Measurements from ENCODE around the gene RRP12.
"Not testable (repeated sequence)": the region's sequence is repeated elsewhere in the genome, so short reads cannot be mapped to it uniquely, and the experiment has no call there.

RRP12 gene

DNA sequence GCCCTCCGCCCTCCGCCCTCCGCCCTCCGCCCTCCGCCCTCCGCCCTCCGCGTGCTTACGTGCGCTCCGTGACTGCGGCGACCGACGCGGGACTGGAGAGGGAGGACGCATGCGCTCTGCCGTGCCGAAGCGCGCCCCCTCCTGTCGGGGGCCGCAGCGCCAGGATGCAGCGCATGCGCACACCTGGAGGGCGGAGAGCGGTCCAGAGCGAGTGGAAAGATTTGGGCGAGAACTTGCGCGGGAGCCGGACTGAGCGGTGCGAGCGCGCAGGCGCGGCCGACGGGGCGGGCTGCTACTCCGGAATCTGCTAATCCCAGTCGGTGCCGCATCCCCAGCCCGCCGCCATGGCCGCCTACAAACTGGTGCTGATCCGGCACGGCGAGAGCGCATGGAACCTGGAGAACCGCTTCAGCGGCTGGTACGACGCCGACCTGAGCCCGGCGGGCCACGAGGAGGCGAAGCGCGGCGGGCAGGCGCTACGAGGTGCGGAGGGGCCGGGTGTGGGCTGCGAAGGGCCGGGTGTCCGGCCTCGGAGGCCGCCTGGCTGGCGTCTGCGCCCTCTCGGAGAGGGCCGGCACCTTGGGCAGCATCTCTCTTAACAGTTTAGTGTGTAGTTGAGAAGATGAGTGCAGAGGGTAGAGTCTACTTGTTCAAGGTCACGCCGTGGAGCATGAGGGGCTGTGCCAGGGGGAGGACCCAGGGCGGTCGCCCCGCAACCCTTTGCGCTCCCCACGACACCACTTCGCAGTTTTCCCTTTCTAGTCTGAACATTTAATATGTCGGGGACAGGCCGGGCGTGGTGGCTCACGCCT lies 25.0 kb upstream of the RRP12 start, which contains the start of gene PGAM1:
TSS of gene PGAM1 (plus strand) at position 228 of the 812 bp plus-strand sequence. CDS start at position 345, 117 bp downstream.
- Histone ChIP-seq H3K4me1 (ENCODE audit: insufficient read depth, low read length, severe bottlenecking) (peaks cover 24% of the 10 kb centered on the region), H3K9me3 (ENCODE audit: low read length) (no peaks in the 10 kb centered on the region), H3F3A (ENCODE audit: insufficient read depth, low read length) (no peaks in the 10 kb centered on the region), H3K79me2 (ENCODE audit: insufficient read depth, low read length) (peaks cover 30% of the 10 kb centered on the region), H4K20me1 (ENCODE audit: insufficient read depth, low read length) (no peaks in the 10 kb centered on the region), H2AFZ (ENCODE audit: low read length) (no peak within 1 kb of the TSS), H3K4me3 (ENCODE audit: low read depth, low read length, poor library complexity, severe bottlenecking) (peak within 1 kb of the TSS; percentile 100), H3K36me3 (ENCODE audit: insufficient read depth, low read length) (peaks cover 37% of the 10 kb centered on the region), H3K9ac (ENCODE audit: low read length) (peak within 1 kb of the TSS; percentile 99), H3K27me3 (ENCODE audit: insufficient read depth, low read length) (no peaks in the 10 kb centered on the region), H3K4me2 (ENCODE audit: low read length) (peak within 1 kb of the TSS; percentile 99), H3K9me2 (ENCODE audit: low read depth, low read length) (no peaks in the 10 kb centered on the region), H3K27ac (ENCODE audit: low read depth, low read length, poor library complexity, severe bottlenecking) (peak within 1 kb of the TSS; percentile 80)
- TF ChIP-seq EZH2 (IDR thresholded peaks at IDR 0.05; ENCODE audit: borderline replicate concordance, low read length) (no peak), CTCF (IDR thresholded peaks at IDR 0.05; ENCODE audit: low read length) (peak; percentile 32; the same call in 1 of the 2 replicates)

DNA sequence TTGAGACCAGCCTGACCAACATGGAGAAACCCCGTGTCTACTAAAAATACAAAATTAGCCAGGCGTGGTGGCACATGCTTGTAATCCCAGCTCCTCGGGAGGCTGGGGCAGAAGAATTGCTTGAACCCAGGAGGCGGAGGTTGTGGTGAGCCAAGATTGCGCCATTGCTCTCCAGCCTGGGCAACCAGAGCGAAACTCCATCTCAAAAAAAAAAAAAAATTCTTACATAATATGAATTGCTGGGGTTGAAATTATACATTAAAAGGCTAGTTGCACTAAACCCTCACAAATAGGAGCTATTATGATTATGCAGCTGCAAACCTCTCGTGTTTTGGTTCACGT lies 22.6 kb upstream of the RRP12 start:
- not testable (repeated sequence) for H3F3A ChIP-seq (ENCODE audit: insufficient read depth, low read length); H3K9ac ChIP-seq (ENCODE audit: low read length); H4K20me1 ChIP-seq (ENCODE audit: insufficient read depth, low read length); H3K9me2 ChIP-seq (ENCODE audit: low read depth, low read length); H3K9me3 ChIP-seq (ENCODE audit: low read length); H2AFZ ChIP-seq (ENCODE audit: low read length); H3K27me3 ChIP-seq (ENCODE audit: insufficient read depth, low read length); H3K4me3 ChIP-seq (ENCODE audit: low read depth, low read length, poor library complexity, severe bottlenecking); H3K4me2 ChIP-seq (ENCODE audit: low read length)
- Histone ChIP-seq H3K4me1 (ENCODE audit: insufficient read depth, low read length, severe bottlenecking) (peaks cover 29% of the 10 kb centered on the region), H3K36me3 (ENCODE audit: insufficient read depth, low read length) (peaks cover 15% of the 10 kb centered on the region; the same call in 1 of the 2 replicates), H3K79me2 (ENCODE audit: insufficient read depth, low read length) (peaks cover 25% of the 10 kb centered on the region), H3K27ac (ENCODE audit: low read depth, low read length, poor library complexity, severe bottlenecking) (peak overlapping the region; percentile 80)

- Histone ChIP-seq H3K4me2 (ENCODE audit: low read length) (no peak overlapping the region), H3K4me1 (ENCODE audit: insufficient read depth, low read length, severe bottlenecking) (peaks cover 20% of the 10 kb centered on the region), H3K4me3 (ENCODE audit: low read depth, low read length, poor library complexity, severe bottlenecking) (no peak overlapping the region), H3K27me3 (ENCODE audit: insufficient read depth, low read length) (no peaks in the 10 kb centered on the region), H3K27ac (ENCODE audit: low read depth, low read length, poor library complexity, severe bottlenecking) (no peak overlapping the region), H2AFZ (ENCODE audit: low read length) (no peak overlapping the region), H3F3A (ENCODE audit: insufficient read depth, low read length) (no peaks in the 10 kb centered on the region), H3K36me3 (ENCODE audit: insufficient read depth, low read length) (no peaks in the 10 kb centered on the region), H3K9me2 (ENCODE audit: low read depth, low read length) (no peaks in the 10 kb centered on the region), H4K20me1 (ENCODE audit: insufficient read depth, low read length) (no peaks in the 10 kb centered on the region), H3K9me3 (ENCODE audit: low read length) (no peaks in the 10 kb centered on the region), H3K9ac (ENCODE audit: low read length) (no peak overlapping the region), H3K79me2 (ENCODE audit: insufficient read depth, low read length) (no peaks in the 10 kb centered on the region)
- no peak for TF ChIP-seq CTCF (IDR thresholded peaks at IDR 0.05; ENCODE audit: low read length)
- TF ChIP-seq EZH2 (IDR thresholded peaks at IDR 0.05; ENCODE audit: borderline replicate concordance, low read length), result no peak
Observed at GRCh38 chr10:97416565-97416964, 15.4 kb upstream of the RRP12 start.

DNA sequence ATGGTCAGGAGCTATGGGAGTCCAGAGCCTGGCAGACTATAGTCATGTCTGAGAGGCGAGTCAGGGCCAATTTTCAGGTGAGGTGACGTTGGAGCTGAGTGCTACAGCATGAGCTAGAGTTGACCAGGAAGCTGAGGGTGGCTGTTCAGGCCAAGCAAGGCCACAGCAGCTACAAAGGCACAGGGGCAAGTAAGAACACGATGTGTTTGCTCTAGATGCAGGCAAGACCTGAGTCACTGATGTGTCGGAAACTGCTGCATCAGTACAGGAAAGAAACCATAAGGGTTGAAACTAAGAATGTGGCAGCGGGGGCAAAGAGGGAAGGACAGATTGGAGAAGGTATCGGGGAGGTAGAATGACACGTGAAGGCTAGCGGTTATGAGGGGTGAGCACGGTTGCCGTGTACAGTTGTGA lies 11.8 kb upstream of the RRP12 start:
- no peak overlapping the region for H3K4me2 ChIP-seq (ENCODE audit: low read length)
- no peak overlapping the region for H2AFZ ChIP-seq (ENCODE audit: low read length)
- no peak overlapping the region for H3K27ac ChIP-seq (ENCODE audit: low read depth, low read length, poor library complexity, severe bottlenecking)

More for the DNA sequence above, 11.8 kb upstream of the RRP12 start:
- no peaks in the 10 kb centered on the region for H3K36me3 ChIP-seq (ENCODE audit: insufficient read depth, low read length)
- H3K79me2 ChIP-seq (ENCODE audit: insufficient read depth, low read length), result no peaks in the 10 kb centered on the region
- TF ChIP-seq CTCF (IDR thresholded peaks at IDR 0.05; ENCODE audit: low read length) (no peak), EZH2 (IDR thresholded peaks at IDR 0.05; ENCODE audit: borderline replicate concordance, low read length) (no peak)
- no peak overlapping the region for H3K9ac ChIP-seq (ENCODE audit: low read length)
- H3K4me3 ChIP-seq (ENCODE audit: low read depth, low read length, poor library complexity, severe bottlenecking), result no peak overlapping the region
- H3K4me1 ChIP-seq (ENCODE audit: insufficient read depth, low read length, severe bottlenecking), result peaks cover 7% of the 10 kb centered on the region
- no peaks in the 10 kb centered on the region for H3F3A ChIP-seq (ENCODE audit: insufficient read depth, low read length)
- no peaks in the 10 kb centered on the region for H3K9me3 ChIP-seq (ENCODE audit: low read length)
- H3K9me2 ChIP-seq (ENCODE audit: low read depth, low read length), result no peaks in the 10 kb centered on the region
- H3K27me3 ChIP-seq (ENCODE audit: insufficient read depth, low read length), result no peaks in the 10 kb centered on the region
- no peaks in the 10 kb centered on the region for H4K20me1 ChIP-seq (ENCODE audit: insufficient read depth, low read length)

Measured in OCI-LY1 (cell line).